ENCODE measurements around the gene DEPDC1B.
"Not testable (repeated sequence)": the region's sequence is repeated elsewhere in the genome, so short reads cannot be mapped to it uniquely, and the experiment has no call there.

The DEPDC1B gene

GRCh38 chr5:60640901-60641300, 59.1 kb downstream of the DEPDC1B start:
- peak; percentile 6 for DNase-seq (ENCODE audit: low spot score)

- DNase-seq (ENCODE audit: low spot score), result no peak
Observed at GRCh38 chr5:60639544-60639943, 60.4 kb downstream of the DEPDC1B start.

- DNase-seq (ENCODE audit: low spot score), result no peak
Observed at GRCh38 chr5:60638300-60638699, 61.7 kb downstream of the DEPDC1B start.

- DNase-seq (ENCODE audit: low spot score), result no peak
Observed at GRCh38 chr5:60636644-60637043, 63.3 kb downstream of the DEPDC1B start.

GRCh38 chr5:60636001-60636400, 64.0 kb downstream of the DEPDC1B start:
- DNase-seq (ENCODE audit: low spot score), result no peak

GRCh38 chr5:60634051-60634450, 65.9 kb downstream of the DEPDC1B start:
- DNase-seq (ENCODE audit: low spot score), result no peak

- DNase-seq (ENCODE audit: low spot score), result no peak
Observed at GRCh38 chr5:60633341-60633740, 66.6 kb downstream of the DEPDC1B start.

GRCh38 chr5:60632153-60632552, 67.8 kb downstream of the DEPDC1B start:
- DNase-seq (ENCODE audit: low spot score), result no peak

GRCh38 chr5:60630836-60631235, 69.1 kb downstream of the DEPDC1B start:
- DNase-seq (ENCODE audit: low spot score), result no peak

- DNase-seq (ENCODE audit: low spot score), result no peak
Observed at GRCh38 chr5:60630179-60630578, 69.8 kb downstream of the DEPDC1B start.

- not testable (repeated sequence) for DNase-seq (ENCODE audit: low spot score)
Observed at GRCh38 chr5:60624875-60625274, 75.1 kb downstream of the DEPDC1B start.

- not testable (repeated sequence) for DNase-seq (ENCODE audit: low spot score)
Observed at GRCh38 chr5:60620752-60621151, 79.2 kb downstream of the DEPDC1B start.

- no peak for DNase-seq (ENCODE audit: low spot score)
Observed at GRCh38 chr5:60613826-60614225, 86.1 kb downstream of the DEPDC1B start.

GRCh38 chr5:60611099-60611740, 88.7 kb downstream of the DEPDC1B start:
- no peak for DNase-seq (ENCODE audit: low spot score)

GRCh38 chr5:60604771-60605170, 95.2 kb downstream of the DEPDC1B start:
- no peak for DNase-seq (ENCODE audit: low spot score)

GRCh38 chr5:60598424-60598823, 101.5 kb downstream of the DEPDC1B start:
- DNase-seq (ENCODE audit: low spot score), result no peak

GRCh38 chr5:60597572-60598320, 102.2 kb downstream of the DEPDC1B start:
- no peak for DNase-seq (ENCODE audit: low spot score)

- no peak for DNase-seq (ENCODE audit: low spot score)
Observed at GRCh38 chr5:60594715-60595477, 105.1 kb downstream of the DEPDC1B start.

GRCh38 chr5:60590172-60590571, 109.8 kb downstream of the DEPDC1B start:
- DNase-seq (ENCODE audit: low spot score), result no peak

- not testable (repeated sequence) for DNase-seq (ENCODE audit: low spot score)
Observed at GRCh38 chr5:60587312-60587711, 112.7 kb downstream of the DEPDC1B start.

- no peak for DNase-seq (ENCODE audit: low spot score)
Observed at GRCh38 chr5:60586307-60586901, 113.6 kb downstream of the DEPDC1B start.

- DNase-seq (ENCODE audit: low spot score), result no peak
Observed at GRCh38 chr5:60585618-60586017, 114.3 kb downstream of the DEPDC1B start.

- DNase-seq (ENCODE audit: low spot score), result no peak
Observed at GRCh38 chr5:60584304-60584703, 115.7 kb downstream of the DEPDC1B start.
